OCI-M2 (cell line): ENCODE measurements around the gene KCNQ1.

Source experiments
- DNase-seq: peaks from one replicate; lab custom pipeline; 2025; ENCODE audit not compliant: unreplicated experiment; lab: John Stamatoyannopoulos, UW

Gene KCNQ1

DNA sequence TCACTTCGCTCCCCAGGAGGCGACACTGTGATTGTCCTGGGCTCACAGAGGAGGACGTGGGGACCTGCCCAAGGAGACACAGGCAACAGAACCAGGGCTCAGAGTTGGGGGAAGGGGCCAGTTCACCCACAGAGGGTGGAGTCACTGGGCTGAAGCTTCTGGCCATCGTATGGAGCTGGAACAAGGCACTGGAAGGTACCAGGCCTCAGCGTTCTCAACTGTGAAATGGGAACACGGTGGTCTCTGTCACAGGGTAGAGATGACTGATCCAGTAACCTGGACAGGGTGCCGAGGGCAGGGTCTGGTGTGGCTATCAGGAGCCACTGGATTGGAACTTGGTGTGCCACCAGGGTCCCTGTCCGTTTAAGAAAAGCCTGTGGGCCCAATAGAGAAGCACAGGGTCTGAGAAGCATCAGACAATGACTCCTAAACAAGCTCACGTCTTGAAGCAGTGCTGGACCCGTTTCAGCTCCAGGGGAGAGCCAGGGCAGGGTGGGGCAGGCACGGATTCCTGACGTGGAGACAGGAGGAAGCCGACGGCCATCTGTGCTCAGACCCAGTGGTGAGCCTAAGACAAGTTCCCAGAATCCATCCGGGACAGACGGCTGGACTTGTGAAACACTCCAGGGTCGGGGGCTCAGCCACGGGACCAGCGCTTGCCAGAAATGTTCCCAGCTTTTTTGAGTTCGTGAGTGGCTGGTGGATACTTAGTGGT is 280.0 kb downstream of the KCNQ1 start:
- no peak for DNase-seq

DNA sequence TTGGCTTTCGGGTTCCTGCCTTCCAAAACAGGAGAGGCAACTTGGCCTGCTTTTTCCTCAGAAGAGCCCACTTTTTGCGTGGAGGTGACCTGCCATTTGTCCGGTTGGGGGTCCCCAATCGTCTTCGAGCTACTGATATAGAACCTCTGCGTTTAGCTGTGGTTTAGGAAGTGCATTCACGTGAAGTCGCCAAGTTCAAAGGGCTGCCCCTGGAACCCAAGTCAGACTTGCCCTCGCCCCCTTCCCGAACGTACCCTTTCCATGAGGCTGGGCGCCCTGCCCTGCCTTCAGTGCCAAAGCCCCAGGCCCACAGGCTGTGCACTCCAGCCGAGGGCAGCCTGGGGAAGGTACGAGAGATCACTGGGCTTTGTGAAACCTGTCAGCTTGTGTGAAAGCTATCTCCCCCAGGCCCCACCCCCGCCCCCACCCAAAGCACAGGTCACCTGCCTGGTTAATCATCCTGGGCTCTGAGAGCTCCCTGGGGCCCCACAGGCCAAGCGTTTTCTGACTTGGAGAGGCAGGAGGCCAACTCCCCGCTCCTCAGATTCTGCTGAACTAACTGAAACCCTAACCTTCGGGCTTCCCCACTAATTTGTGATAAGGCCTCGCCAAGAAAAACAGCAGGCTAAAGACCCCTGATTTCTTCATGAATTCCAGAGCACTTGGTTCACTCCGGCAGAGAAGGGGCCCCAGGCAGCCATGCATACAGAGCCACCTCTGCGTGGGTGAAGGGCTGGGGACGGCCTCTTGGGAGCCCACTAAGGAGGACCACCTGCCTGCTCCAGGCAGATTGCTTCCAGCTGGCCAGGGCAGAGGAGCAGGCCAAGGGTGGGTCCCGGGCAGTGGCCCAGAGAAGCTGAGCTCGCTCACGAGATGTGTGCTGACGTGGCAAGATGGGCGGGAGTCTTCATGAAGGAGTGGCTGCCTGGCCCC is 280.8 kb downstream of the KCNQ1 start:
- no peak for DNase-seq

DNA sequence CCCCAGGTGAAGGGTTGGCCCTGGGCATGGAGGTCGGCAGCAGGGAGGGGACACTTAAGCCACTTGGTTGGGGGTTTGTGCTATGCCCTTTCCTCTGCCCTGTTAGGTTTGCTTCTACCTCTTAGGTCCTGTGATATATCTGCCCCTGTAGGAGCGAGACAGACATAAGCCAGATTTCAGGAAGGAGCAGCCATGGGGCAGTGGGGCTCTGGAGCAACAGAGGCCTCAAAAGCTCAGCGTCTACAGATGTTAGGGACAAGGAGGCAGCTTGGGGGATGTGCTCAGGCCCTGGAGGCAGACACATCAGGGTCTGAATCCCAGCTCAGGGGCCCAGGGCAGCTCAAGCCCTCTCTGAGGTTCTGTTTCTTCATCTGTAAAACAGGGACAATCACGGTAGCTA is 282.2 kb downstream of the KCNQ1 start:
- no peak for DNase-seq

DNA sequence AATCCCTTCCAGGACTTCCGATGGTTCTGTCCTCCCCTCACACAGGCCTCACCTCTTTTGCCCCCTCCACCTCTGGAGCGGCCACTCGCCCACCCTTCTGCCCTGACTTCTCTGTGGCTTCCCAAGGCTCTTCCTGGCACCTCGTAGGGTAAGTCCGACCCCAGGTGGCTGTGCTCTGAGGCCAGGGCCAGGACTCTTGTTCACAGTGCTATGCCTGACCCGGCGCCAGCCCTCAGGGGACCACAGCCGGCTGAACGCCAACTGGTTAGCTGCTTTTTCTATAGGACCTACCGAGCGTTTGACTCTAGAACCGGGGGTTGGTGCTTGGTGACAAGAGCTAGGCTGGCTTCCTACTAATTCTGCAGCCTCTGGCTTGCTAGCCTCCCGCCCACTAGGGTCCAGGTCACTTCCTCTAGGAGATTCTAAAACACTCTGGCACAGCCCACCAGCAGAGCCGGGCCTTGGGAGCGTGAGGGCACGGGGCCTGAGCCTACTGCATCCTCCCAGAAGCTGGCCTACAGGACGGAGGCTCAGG is 283.4 kb downstream of the KCNQ1 start:
- no peak for DNase-seq

DNA sequence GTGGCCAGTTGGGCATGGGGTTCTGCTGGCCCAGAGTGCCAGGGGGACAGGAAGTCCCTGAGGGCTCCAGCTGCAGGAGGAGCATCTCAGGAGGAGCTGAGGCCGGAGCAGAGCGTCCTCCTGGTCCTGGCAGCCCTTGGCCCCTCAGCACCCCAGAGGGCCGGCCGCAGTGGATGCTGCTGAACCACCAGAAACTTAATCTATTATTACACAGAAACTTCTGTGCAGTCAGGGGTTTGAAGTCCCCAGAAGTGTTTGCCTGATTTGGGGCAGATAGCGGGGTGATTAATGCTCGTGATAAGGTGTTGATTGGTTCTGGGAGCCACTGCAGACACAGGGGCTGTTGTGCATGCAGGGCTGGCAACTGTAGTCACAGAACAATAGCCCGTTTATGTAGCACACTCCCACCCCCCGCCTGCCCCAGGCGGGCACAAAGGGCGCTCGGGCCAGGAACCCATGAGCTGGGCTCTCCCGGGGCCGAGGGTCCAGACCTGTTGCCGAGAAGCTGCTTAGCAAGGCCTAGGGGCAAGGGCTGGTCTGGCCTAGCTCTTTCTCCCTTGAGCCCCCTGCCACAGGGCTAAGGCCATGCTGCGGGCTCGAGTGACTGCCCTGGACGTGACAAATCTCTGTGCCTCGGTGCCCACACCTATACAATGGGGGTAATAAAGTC is 284.0 kb downstream of the KCNQ1 start:
- no peak for DNase-seq

DNA sequence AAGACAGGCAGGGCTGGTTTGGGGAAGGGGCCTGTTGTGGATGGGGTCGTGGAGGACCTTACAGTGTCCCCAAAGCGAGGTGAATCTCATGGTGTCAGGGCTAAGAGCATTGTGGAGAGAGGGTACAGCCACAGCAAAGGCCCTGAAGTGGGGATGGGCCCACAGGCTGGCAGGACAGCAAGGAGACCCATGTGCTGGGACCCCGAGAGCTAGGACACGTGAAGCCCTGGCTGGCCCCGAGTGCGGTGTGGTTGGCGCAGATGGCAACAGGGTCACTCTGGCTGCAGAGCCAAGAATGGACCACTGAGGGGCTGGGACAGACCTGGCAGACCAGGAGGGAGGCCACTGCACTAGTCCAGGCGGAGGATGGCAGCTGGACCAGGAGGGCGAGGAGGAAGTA is 285.0 kb downstream of the KCNQ1 start:
- DNase-seq: no peak

DNA sequence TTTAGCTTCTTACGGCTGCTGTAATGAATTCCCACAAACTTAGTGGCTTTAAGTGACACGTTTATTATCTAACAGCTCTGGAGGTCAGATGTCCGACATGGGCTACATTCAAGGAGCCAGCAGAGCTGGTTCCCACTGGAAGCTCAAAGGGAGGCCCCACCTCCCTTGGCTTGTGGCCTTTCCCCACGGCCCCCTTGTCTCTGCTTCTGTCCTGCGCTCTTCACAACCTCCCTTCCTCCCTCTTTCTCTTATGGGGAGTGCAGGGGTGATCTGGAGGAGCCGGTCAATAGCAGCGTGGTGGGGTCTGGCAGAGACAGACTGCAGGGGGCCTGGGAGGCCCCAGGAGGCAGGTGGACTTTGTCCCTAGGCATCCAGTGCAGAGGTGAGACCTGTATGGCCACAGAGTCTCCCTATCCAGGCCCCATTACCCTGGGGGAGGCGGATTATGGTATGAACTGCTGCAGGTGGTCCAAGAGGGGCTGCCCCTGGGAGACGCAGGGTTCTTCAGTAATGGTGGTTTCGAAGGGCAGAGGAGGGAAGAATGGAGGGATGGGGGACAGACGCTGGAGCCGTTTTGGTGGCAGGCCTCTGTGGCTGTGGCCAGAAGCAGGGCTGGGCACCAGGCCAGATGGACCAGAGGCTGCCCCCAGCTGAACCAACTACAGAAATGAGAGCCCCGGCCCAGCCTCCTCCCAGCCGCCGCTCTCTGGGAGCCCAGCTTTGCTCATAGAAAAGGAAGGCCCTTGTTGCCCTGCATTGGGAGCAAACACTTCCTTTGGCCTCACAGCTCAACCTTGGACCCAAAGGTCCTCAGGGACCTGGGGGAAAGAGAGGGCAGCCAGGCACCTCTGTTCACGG is 285.7 kb downstream of the KCNQ1 start:
- DNase-seq: no peak

DNA sequence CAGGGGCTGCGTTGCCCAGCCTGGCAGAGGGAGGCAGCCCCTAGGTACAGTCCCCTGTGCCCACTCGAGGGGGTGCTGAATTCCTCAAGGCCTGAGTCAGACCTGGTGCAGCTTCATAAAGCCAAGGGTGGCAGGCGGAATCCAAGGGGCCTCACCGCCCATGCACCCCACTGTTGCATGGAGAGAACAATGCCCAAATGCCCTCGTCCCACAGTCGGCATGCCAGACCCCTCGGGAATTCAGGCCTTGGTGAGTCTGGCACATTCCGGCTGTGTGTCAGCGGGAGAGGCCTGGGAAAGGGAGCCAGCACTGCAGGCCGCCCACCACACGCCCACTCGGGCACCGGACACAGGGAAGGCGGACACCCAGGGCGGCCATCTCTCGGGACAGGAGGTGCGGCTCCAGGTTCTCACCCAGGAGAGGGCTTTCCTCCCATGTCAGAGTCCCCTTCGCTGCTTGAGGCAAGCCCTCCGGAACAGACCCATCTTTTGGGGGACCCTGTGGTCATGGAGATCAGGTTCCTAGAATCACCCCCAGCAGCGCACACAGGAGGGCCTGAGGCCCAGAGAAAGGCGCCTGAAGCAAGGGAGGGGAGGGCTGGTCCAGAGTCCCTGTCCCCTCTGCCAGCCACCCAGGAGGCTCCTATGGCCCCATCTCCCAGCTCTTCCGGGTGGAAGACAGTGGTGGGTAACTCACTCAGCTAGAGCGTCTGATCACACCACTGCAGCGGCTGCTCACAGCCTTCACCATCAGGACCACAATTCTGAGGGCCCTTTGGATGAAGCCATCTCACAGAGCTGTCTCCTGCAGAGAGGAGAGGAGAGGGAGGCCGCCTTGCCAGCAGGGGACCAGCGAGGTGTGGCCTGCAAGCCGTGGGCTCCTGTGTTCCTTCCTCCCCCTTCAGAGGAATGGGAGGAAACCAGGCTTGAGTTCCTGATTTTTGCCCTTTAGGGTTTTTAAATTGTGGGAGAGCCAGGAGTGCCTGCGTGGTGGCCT is 286.6 kb downstream of the KCNQ1 start:
- no peak for DNase-seq

DNA sequence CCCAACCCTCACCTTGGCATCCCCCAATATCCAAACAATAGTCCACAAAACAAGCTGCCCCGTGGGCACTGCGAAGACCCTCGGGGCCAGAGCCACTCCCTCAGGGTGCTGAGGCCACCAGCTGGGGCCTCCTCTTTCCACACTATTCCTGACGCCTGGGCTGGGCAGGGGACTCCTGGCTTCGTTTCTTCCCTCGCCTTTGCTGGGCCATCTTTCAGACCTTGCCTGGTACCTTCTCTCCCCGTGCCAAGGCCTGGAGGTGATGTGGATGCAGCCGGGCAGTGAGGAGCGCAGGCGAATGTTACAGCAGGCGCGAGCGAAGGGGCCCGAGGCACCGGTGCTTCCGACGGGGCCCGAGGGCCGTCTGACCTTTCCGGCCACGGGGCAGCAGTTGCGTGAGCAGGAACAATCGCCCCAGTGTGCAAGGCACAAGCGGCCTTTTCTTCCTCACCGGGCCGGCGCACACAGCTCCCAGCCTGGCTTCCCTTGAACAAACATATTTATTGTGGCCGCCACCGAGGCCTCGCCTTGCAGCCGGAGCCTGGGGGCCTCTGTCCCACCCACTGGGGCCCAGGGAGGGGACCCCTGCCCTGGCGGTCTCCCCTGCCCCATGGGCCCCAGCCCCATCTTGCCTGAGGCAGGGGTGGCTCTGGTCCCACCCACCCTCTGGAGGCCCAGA is 287.6 kb downstream of the KCNQ1 start:
- no peak for DNase-seq

DNA sequence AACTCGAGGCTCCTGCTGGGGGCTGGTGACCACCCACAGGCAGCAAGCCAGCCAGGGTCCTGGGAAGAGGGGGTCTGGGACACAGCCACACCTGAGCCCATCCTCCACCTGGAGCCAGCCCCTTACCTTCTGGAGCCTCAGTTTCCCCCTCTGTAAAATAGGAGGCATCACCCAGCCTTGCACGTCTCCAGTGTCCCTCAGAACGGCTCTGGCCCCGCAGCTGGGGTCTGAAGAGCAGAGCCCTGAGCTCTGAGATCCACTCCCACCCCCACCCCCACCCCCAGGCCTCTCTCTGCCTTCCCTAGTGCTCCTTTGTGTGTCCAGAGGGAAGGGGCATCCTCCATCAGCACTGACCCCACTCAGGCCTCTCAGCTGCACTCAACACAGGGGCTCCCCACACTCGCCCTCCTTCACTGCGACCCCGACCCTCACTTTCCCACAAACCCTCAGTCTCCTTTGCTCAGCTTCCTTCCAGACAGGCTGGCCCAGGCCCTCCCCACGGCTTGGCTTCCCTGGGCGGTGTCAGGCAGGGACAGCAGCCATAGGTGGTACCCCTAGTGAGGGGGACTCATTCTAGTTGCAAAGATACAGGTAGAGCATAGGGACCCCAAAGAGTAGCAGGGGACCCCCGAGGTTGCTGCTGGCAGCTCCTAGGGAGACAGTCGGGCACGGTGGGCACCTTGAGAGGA is 288.3 kb downstream of the KCNQ1 start:
- DNase-seq: no peak

DNA sequence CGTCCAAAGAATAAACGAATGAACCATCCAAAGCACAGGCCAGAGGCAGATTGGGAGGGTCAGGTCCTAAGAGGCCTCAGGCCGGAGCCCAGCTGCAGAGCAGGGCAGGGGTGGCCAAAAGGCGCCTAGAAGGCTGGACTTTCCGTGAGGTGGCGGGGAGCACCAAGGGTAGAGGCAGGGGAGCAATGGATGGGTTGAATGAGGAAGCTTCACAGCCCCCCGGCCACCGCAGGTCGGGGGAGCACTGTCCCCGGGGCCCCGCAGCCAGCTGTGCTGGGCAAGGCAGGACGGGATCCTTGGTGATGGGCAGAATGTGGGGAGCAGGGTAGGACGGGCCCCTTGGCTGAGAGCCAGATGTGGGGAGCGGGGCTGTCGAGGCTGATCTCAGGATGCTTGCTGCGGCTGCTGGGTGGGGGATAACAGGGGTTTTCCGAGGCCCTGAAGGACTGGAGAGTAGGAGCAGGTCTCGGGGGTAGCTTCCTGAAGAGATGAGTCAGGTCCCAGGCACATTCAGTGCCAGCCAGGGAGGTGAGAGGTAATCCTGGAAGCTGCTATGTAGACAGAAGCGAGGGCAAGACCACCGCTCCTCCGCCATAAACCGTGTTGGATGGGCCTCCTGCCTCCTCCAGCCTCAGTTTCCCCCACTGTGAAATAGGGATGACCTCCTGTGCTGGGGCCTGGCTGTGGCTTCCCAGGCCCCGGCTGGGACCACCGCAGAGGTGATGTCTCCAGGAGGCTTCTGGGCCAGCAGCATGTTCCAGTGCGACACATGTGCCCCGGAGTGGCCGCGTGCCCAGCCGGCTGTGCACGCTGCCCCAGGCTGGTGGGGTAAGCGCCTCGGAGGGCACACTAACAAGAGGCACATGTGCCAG is 289.6 kb downstream of the KCNQ1 start:
- no peak for DNase-seq

DNA sequence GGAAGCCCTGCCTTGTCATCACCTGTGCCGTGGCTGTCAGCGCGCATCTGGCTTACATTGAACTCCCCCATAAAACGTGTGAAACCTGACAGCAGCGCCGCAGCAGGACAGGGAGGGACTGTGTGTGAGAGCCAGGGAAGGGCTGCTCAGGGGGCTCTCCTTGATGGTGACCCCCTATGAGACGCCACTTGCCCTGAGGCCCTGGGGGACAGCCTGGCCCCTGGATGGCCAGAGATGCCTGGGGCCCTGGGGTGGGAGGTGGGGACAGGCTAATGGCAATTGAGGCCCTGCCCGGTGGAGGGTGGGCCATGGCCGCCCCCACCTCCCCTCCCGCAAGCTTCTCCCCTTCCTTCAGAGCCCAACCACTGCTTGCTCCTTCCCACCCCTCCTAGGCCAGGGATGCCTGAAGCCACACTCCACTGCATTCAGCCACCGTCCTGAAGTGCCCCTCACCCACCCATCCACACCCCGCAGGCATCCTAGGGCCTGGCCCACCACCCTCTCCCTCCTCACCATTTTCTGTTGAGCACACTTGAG is 290.3 kb downstream of the KCNQ1 start:
- no peak for DNase-seq

DNA sequence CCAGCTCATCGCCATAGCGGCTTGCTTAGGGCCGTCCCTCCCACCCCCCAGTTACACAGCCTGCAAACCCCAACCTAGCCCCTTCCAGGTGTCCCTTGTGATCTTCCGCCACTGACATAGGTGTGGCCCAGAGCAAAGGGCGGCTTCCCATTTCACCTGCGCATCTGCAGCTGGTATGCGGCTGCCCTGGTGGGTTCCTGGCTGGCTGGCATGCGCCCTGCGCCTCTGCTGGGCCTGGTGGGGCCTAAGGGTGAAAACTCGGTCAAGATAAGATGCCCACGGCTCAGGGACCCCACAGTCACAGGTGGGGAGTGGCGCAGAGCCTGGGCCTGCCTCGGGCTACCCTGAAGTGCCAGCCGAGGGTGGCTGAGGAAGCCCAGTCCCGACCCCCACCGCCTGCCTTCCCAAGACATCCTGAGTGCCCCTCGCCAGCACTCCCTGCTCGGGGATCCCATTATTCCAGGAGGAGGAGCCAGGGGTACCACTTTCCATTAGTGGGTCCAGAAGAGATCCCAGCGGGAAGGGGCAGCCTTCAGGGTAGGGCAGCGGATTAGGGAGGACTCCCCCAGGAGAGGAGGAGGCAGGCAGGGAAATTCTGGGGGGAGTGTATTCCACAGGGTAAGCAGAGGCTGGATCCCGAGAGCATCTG is 291.9 kb downstream of the KCNQ1 start:
- no peak for DNase-seq

DNA sequence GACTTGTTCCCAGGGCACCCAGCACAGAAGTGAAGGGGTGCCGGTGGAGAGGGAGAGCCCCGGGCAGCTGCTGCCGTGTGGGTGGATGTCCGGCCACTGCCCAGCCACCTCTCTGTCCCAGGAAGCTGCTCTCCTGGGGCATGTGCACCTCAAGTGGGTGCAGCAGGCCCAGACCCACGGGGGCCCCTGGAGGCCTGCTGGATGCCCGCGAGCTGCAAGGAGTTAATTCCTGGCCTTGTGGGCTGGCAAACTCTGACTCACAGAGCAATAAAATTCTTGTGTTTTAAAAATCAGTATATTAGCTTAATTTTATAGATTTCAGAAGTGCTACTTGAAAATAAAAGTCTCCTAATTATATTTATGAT is 292.4 kb downstream of the KCNQ1 start:
- DNase-seq: no peak

DNA sequence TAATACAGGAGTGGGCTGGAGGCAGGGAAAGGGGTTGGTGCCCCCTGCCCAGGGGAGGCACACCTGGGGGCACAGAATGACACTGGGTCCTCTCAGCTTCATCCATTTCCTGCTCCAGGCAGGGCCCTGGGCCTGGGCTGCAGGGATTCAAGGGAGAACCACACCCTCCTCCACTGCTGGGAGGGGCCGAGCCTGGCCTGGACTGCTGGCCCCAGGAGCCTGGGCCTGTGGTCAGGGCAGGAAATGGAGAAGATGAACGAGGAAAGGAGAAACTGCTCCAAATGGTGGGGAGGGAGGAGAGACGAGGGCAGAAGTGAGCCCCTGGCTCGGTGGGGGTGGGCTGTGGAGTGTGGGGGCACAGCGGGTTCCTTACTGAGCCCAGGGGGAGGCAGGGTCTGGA is 293.1 kb downstream of the KCNQ1 start:
- no peak for DNase-seq

DNA sequence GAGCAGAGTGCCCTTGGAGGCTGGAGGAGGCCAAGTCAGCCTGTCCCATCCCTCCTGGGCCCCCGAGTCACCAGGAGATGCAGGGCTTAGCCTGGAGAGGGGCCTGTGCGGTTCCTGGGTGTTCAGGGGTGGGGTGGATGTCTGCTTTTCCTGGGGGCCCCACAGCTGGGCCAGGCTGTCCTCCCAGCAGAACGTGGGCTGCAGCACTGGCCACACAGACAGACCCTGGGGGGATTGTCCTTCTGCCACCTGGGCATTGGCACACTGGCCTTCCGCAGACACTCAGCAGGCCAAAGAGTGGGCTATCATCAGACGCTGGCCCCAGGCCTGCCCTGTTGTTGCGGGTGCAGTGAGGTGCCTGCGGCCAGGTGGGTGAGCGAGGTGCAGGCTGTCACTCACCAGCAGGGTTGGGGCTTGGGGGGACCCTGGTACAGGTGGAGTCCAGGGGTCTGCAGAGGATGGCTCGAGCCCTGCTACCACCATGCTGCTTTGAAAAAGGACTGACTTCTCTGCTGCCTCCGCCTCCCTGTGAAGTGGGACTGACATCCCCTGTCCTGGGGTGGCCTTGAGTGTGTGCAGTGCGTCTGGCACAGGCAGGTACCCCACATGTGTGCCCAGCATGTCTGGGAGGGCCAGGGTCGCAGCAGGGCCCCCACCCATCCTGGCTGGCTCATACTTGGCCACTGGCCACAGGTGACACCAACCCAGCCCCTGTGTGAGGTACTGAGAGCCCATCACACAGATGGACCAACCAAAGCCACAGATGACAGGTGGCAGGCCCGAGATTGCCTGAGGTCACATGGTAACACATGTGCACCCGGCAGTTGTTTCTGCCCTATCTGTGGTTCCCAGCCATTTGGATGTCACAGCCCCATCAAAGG is 294.0 kb downstream of the KCNQ1 start:
- DNase-seq: no peak
